OCI-LY7 (cell line): ENCODE measurements around the gene DHRSX. TPM values are rescaled to one million over a fixed set of nuclear protein-coding genes. Genes with fewer than 3 reads are reported as not detected.
"Not testable (repeated sequence)": the region's sequence is repeated elsewhere in the genome, so short reads cannot be mapped to it uniquely, and the experiment has no call there.

Experiments
- BruUV-seq: library from RNA; stranded (reverse); fragments of 400-500 nt; replicated peaks from 2 replicates; lab custom pipeline; 2021; lab: Mats Ljungman, UMichigan
- CTCF ChIA-PET: fragments of 300-600 bp; sonication (Branson Sonifier 250); formaldehyde crosslinking; loops from one replicate; lab custom pipeline; 2022; ENCODE audit warnings: antibody characterized with exemption; ENCODE audit not compliant: unreplicated experiment; lab: Charles Lee
- POLR2A ChIA-PET: fragments of 300-600 bp; sonication (Branson Sonifier 250); formaldehyde crosslinking; loops from one replicate; lab custom pipeline; 2022; ENCODE audit warnings: antibody characterized with exemption; lab: Charles Lee
- DNase-seq: peaks from one replicate; pipeline ENCODE4 v3.0.0-alpha.2; 2015; ENCODE audit warnings: low spot score
- H2AFZ ChIP-seq: fragments of 200-600 bp; sonication (generic), shearing (Covaris generic); 2 replicates; pipeline ENCODE4 v1.6.1; 2014; ENCODE audit warnings: mild to moderate bottlenecking, antibody characterized with exemption, low read length, moderate library complexity
- H3K27ac ChIP-seq: fragments of 200-600 bp; sonication (generic); 2 replicates; pipeline ENCODE4 v1.5.1; 2014; ENCODE audit warnings: mixed run types, low read depth, mild to moderate bottlenecking, moderate library complexity, low read length, inconsistent platforms; ENCODE audit not compliant: poor library complexity, severe bottlenecking
- H3K36me3 ChIP-seq: fragments of 200-600 bp; sonication (generic); 2 replicates; pipeline ENCODE4 v1.6.1; 2014; ENCODE audit warnings: mild to moderate bottlenecking, antibody characterized with exemption, low read length, moderate library complexity, mixed read lengths; ENCODE audit not compliant: insufficient read depth
- H3K4me1 ChIP-seq: fragments of 200-600 bp; sonication (generic); 2 replicates; pipeline ENCODE4 v1.5.1; 2014; ENCODE audit warnings: mild to moderate bottlenecking, low read length; ENCODE audit not compliant: insufficient read depth, poor library complexity, severe bottlenecking
- H3K4me2 ChIP-seq: fragments of 200-600 bp; sonication (generic); 2 replicates; pipeline ENCODE4 v1.6.1; 2014; ENCODE audit warnings: mild to moderate bottlenecking, low read length
- H3K4me3 ChIP-seq: fragments of 200-600 bp; sonication (generic); 2 replicates; pipeline ENCODE4 v1.5.1; 2014; ENCODE audit warnings: mild to moderate bottlenecking, low read depth, low read length; ENCODE audit not compliant: poor library complexity, severe bottlenecking
- H3K79me2 ChIP-seq: fragments of 200-600 bp; sonication (generic); 2 replicates; pipeline ENCODE4 v1.6.1; 2016; ENCODE audit warnings: low read depth, mild to moderate bottlenecking, low read length, moderate library complexity, mixed read lengths; ENCODE audit not compliant: insufficient read depth
- H3K9me2 ChIP-seq: fragments of 200-600 bp; sonication (generic); 2 replicates; pipeline ENCODE4 v1.6.1; 2016; ENCODE audit warnings: mild to moderate bottlenecking, low read length, mixed read lengths; ENCODE audit not compliant: insufficient read depth
- H3K9me3 ChIP-seq: fragments of 200-600 bp; sonication (generic); 2 replicates; pipeline ENCODE4 v1.6.1; 2014; ENCODE audit warnings: mild to moderate bottlenecking, mixed run types, low read length, mixed read lengths
- H4K20me1 ChIP-seq: fragments of 200-600 bp; sonication (generic); 2 replicates; pipeline ENCODE4 v1.6.1; 2014; ENCODE audit warnings: mild to moderate bottlenecking, antibody characterized with exemption, low read length, moderate library complexity, mixed read lengths; ENCODE audit not compliant: insufficient read depth
- CTCF ChIP-seq: fragments of 200-600 bp; sonication (generic); conservative IDR thresholded peaks from 2 replicates; pipeline ENCODE4 v1.5.1; 2014; ENCODE audit warnings: mild to moderate bottlenecking, antibody characterized with exemption, low read length, moderate library complexity, mixed read lengths
- EZH2phosphoT487 ChIP-seq: fragments of 200-600 bp; sonication (generic); IDR thresholded peaks from 2 replicates; pipeline ENCODE4 v1.6.1; 2018; ENCODE audit warnings: low read depth, borderline replicate concordance, mild to moderate bottlenecking, mixed run types, antibody characterized with exemption, low read length, moderate library complexity, mixed read lengths
- intact Hi-C: fragments of 100-400 bp; cut with micrococcal nuclease; formaldehyde crosslinking; loops from one replicate; pipeline ENCODE4 v1.10.0; 2022; ENCODE audit not compliant: unreplicated experiment
- total RNA-seq, 2 experiments: library from RNA; depleted of rRNA in 1 of 2; stranded (reverse); fragments of >200 nt in 1 of 2; shearing (Covaris generic) in 1 of 2; gene quantifications; 2 replicates each; pipeline ENCODE4 v1.2.3, GENCODE V29; 2014 to 2022

DHRSX gene
- total RNA-seq, 2 experiments from 2014 or later = 25.2 to 30.9 TPM

GRCh38 chrX:2484256-2484655 is 16.5 kb downstream of the DHRSX start:
- no peak for TF ChIP-seq CTCF
- TF ChIP-seq EZH2phosphoT487 = no peak
- POLR2A ChIA-PET = no interaction called here
- Histone ChIP-seq H2AFZ (no peak overlapping the region), H4K20me1 (no peaks in the 10 kb centered on the region), H3K79me2 (peaks cover 14% of the 10 kb centered on the region; the same call in 1 of the 2 replicates), H3K4me3 (no peak overlapping the region), H3K4me2 (no peak overlapping the region), H3K27ac (no peak overlapping the region), H3K36me3 (peaks cover 65% of the 10 kb centered on the region), H3K9me2 (no peaks in the 10 kb centered on the region), H3K4me1 (no peaks in the 10 kb centered on the region), H3K9me3 (peaks cover 5% of the 10 kb centered on the region; the same call in 1 of the 2 replicates)
- CTCF ChIA-PET = no interaction called here
- intact Hi-C loops = no loop called here
- BruUV-seq = no TSS peak
- DNase-seq = no peak

- POLR2A ChIA-PET = no interaction called here
- Histone ChIP-seq H3K4me3 (no peak overlapping the region), H4K20me1 (no peaks in the 10 kb centered on the region), H3K4me1 (no peaks in the 10 kb centered on the region), H3K36me3 (peaks cover 57% of the 10 kb centered on the region), H3K9me3 (peaks cover 5% of the 10 kb centered on the region; the same call in 1 of the 2 replicates), H3K27ac (no peak overlapping the region), H3K9me2 (no peaks in the 10 kb centered on the region), H3K4me2 (no peak overlapping the region), H2AFZ (no peak overlapping the region), H3K79me2 (peaks cover 14% of the 10 kb centered on the region; the same call in 1 of the 2 replicates)
- no peak for TF ChIP-seq CTCF
- no peak for TF ChIP-seq EZH2phosphoT487
- BruUV-seq = no TSS peak
- CTCF ChIA-PET = no interaction called here
- intact Hi-C loops = no loop called here
- no peak for DNase-seq
Observed at GRCh38 chrX:2483398-2484060, 17.2 kb downstream of the DHRSX start.

GRCh38 chrX:2481597-2481996 is 19.2 kb downstream of the DHRSX start:
- H3K9me2 ChIP-seq, H4K20me1 ChIP-seq, H3K4me1 ChIP-seq, H3K9me3 ChIP-seq, BruUV-seq, DNase-seq, H3K4me2 ChIP-seq, H3K4me3 ChIP-seq, H2AFZ ChIP-seq, intact Hi-C loops, H3K27ac ChIP-seq, CTCF ChIA-PET, POLR2A ChIA-PET: not testable (repeated sequence)
- H3K36me3 ChIP-seq = peaks cover 38% of the 10 kb centered on the region
- peaks cover 14% of the 10 kb centered on the region; the same call in 1 of the 2 replicates for H3K79me2 ChIP-seq

GRCh38 chrX:2479982-2480381 is 20.8 kb downstream of the DHRSX start:
- BruUV-seq, CTCF ChIA-PET, H3K4me1 ChIP-seq, H2AFZ ChIP-seq, H3K9me3 ChIP-seq, DNase-seq, H3K9me2 ChIP-seq, POLR2A ChIA-PET, H3K4me3 ChIP-seq, H3K27ac ChIP-seq, intact Hi-C loops, H4K20me1 ChIP-seq, H3K4me2 ChIP-seq: not testable (repeated sequence)
- H3K36me3 ChIP-seq = peaks cover 26% of the 10 kb centered on the region
- peaks cover 14% of the 10 kb centered on the region; the same call in 1 of the 2 replicates for H3K79me2 ChIP-seq
